HG03520 (cell line): ENCODE measurements around the gene SPEM1.

Experiments
- ATAC-seq: cut with Tn5 transposase; IDR thresholded peaks from one replicate; pipeline ENCODE4 v1.9.1; 2021; ENCODE audit warnings: mild to moderate bottlenecking, moderate library complexity; ENCODE audit not compliant: unreplicated experiment

The SPEM1 gene

DNA sequence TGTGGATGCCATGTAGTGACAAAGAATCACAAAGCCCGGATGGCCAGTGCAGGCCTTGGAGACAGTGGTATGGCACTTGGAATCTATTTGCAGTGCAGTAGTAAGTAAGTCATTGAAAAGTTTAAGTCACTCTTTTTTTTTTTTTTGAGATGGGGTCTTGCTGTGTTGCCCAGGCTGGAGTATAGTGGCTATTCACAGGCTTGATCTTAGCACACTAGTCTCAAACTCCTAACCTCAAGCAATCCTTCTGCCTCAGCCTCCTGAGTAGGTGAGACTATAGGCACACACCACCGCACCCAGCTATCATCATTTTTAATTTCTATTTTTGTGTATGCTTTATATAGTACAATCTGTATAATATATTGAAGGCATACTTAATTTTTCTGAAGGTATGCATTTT is 21.5 kb upstream of the SPEM1 start:
- no peak for ATAC-seq

DNA sequence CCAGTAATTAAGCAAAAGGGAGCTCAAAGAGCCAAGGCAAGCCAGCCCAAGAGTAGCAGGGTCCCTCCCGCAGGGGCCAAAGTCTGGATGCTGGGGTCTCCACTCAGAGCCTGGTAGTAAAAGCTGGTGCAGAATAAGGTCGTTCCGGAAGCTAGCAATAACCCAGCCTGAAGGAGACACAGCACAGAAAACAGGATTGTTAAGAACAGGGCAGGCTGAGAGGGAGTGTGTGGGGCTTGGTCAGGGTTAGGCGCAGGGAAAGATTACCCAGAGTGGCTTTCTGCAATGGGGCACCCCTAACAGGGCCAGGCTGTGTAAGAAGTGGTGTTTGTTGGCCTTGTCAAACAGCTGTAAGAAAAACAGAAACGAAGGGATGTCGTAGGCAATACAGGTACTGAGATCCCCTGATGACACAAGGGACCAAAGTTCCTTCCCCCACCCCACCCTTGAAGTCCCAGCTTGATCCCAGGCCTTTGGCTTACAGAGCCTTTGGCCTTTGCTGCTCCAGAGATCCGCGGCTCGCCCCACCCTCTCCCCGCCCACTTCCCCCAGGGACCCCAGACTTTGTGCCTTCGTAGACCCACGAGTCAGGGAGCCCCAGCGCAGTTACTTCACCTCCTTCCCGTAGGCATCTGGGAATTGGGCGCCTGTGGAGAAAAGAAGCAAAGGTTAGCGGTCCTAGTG is 16.9 kb upstream of the SPEM1 start:
- ATAC-seq = no peak

DNA sequence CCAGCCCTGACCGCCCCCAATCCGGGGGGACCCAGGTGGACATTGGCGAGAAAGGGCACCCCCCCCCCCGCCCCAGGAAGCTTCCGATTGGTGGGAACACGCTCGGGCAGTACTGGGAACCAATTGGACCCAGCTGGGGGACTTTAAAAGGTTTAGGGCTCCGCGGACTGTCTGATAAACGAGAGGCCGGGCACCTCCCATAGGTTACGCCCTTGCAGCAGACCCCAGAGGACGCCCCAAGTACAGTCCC is 16.5 kb upstream of the SPEM1 start:
- no peak for ATAC-seq

DNA sequence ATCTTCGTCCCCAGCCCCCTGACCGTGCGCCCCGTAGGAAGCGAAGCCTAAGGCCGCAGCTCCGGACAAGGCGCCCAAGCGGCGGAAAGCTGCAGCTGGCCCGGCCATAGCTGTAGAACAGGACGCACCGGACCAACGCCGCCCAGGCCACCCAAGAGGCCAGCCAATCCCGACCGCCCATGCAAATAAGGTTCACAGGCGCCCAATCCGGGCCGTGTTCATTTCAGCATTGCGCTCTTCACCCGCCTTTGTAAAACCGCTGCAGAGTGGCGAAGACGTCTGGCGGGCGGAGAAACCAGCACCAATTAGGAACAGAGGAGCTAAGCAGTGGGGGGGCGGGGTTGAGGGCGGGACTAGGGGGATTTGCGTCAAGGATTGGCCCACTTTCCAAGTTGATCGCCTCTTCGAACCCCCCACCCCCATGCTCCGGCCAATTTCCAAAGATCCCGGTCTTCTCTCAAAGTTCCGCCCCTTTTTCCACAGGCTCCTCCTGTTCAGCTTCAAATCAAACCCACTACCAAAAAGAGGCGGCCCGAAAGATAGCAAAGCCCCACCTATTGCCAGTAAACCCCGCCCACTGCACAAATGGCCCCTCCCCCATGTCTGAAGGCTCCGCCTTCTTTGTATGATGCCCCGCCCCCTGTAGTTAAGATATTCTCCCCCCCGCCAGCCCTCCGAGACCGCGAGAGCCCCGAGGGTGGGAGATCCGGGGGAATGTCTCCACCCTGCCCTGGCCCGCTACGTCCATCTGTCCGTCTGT is 16.0 kb upstream of the SPEM1 start, which contains the start of gene TMEM256:
TMEM256 (minus strand) TSS at position 121 of the 760 bp plus-strand sequence; CDS start at position 108, 13 bp downstream.
- ATAC-seq = peak; percentile 87

DNA sequence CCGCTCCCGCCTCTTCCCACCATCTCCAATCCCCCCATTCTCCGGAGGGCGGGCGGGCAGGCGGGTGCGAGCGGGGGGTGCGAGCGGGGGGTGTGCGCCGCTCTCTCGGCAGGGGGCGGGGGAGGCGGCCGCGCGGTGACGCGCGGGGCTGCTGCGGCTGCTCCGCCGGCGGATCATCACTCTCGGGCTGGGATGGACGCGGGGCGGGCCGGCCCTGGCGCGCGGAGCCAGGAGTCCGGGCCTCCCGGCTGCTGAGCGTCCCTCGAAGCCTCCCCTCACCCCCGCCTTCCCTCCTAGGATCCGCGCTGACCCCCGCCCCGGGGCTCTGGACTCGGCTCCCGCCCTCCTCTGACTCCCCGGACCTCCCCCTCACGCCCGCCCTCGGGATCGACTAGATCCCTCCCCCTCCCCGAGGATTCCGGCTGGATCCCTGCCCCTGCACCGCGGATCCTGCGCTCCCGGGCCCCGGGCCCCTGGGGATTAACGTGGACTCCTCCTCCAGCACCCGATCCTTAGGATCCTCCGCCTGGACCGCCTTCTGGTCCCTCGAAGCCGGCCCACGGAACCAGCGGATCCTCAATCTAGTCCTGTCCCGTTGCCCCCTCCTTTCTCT is 15.3 kb upstream of the SPEM1 start:
- no peak for ATAC-seq

DNA sequence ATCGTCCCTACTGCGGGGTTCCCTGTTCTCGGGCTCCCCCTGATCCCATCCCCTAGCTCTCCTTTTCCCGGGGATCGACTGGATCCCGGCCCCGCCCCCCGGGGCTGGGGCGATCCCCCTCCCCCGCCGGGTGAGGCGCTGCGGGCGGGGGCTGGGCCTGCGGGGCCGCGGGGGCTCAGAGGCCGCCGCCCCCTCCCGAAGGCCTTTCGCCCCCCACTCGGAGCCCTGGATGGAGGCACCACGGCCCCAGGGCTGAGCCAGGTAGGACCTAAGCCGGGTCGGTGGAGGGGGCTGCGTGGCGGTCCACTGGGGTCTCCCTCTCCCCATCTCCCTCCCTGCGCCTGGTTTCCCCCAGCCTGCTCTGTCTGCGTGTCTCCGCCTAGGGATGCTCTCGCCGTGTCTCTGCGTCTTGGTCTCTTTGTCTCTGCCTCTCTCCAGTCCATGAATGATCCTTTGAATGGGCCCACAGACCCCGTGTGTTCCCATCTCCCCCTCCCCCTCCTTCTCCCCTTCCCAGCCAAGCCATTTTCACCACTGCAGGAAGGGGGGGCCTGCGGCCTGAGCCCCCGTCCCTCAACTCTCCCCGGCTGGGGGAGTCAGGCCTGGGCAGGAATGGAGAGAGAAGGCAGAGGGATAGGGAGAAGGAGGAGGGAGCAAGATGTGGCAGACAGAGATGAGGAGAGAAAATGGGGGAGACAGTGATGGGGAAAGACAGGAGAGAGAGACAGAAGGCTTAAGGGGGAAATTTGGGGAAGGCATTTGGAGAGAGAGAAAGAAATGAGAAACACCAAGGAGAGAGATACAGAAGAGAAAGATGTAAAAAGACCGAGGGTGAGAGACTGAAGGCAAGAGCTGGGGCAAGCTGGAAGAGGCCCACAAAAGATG is 14.5 kb upstream of the SPEM1 start:
- ATAC-seq = no peak

DNA sequence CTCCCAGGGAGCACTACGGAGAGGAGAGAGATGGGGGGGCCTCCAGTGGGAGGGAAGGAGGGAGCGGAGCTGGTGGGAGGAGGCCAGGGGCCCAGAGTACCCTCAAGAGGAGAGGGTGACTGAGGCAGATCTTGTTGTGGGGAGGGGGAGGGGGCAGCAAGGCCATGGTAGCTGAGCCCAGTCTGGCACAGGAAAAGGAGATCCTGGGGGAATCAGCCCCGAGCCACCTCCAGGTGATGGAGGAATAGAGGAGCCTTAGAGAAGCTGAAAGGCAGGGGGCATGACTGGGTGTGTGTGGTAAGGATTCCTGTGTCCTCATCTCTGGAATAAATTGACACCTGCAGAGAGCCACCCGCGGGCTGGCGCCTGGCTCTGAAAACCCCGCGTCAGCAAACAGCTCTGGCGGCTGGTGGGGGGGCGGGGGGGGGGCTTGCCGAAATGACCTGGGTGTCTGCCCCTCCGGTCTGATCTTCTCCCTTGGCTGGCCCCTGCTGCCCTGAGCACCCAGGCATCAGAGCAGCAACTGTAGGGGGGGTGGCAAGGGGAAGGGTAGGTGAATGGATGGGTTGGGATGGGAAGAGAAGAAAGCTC is 13.8 kb upstream of the SPEM1 start:
- no peak for ATAC-seq

DNA sequence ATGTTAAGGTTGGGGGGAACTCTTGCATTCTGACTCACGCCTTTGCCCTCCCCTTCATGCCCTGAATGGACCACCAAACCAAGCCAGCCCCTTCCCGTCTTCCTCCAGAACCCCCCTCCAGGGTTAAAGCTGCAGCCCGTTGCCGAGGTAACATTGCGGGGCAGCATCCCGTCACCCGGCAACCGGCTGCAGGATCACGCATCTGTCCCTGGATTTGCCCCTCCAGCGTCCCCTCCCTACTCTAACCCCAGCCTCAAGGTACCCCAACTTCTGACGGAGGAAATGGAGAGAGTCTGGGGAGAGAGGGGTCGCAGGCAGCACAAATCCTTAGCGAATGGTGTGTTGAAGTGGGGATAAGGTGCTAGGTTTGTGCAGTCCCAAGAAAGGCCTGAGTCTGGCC is 13.0 kb upstream of the SPEM1 start:
- no peak for ATAC-seq

DNA sequence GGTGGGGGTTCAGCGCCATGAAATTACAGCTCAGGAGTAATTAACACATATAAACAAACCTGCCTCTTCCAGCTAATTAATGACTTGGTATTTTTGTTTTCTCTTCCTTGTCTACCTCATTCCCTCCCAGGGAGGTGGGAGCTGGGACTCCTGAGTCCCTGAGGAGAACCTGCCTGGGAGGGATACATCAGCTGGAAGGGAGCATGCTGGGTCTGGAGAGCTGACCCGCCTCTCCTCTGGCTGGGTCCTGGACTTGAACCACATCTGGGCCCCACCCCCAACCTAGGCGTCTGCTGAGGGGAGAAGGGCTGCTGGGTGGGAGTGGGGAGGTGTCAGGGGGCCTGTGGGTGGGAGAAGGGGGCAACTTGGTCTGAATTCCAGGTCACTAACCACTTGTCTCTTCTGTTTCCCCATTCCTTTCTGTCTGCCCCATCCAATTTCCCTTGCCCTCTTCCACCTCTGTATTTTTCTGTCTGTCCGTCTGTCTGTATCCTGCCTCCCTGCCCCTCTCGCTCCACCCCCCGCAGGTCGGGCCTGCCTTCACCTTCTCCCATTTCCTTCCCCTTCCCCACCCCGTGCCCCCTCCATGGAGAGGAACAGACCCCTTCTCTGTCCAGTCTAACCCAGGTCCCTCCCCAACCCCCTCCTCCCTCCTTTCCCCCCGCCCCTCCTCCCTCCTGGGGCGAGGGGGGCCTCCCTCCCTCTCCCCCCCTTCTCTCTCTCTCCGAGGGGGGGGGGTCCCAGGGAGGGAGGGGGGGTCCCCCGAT is 12.5 kb upstream of the SPEM1 start, which contains the start of gene NLGN2:
NLGN2 (plus strand) TSS at position 361 of the 767 bp plus-strand sequence. CDS start 411 bp downstream, outside the sequence.
- ATAC-seq = no peak

DNA sequence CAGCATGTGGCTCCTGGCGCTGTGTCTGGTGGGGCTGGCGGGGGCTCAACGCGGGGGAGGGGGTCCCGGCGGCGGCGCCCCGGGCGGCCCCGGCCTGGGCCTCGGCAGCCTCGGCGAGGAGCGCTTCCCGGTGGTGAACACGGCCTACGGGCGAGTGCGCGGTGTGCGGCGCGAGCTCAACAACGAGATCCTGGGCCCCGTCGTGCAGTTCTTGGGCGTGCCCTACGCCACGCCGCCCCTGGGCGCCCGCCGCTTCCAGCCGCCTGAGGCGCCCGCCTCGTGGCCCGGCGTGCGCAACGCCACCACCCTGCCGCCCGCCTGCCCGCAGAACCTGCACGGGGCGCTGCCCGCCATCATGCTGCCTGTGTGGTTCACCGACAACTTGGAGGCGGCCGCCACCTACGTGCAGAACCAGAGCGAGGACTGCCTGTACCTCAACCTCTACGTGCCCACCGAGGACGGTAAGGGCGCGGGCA is 11.8 kb upstream of the SPEM1 start:
- ATAC-seq = no peak

DNA sequence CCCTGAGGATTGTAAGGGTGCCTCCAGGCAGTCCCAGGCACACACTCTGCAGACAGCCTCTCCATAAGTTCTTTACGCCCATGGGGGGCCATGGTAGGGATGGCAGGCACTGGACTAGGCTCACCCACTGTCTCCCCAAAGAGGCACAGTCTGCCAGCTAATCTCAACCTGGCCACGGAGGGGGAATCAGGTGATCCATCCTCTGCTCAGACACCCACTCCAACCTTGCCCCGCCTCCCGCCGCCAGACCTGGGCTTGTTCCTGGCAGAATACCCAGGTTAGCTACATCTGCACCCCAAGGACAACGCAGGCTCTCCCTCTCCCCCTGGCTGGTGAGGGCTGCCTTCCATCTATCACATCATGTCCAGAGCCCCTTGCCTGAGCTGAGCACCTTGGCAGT is 11.3 kb upstream of the SPEM1 start:
- no peak for ATAC-seq

DNA sequence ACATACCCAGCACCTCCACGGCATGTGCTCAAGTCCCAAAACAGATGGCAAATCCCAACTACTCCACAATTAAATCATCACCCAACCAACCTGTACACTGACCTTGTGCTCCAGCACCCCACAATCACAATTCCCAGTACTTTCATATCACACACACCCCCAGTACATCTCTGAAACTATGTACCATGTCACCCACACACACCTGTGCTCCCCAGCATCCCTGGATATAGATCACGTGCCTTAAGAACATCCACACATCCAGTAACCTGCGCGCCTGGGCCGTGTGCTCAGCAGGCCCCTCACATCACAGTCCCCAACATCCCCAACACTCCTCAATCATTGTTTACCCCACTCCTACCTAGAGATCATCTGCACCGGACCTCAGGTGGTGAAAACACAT is 10.4 kb upstream of the SPEM1 start:
- no peak for ATAC-seq

DNA sequence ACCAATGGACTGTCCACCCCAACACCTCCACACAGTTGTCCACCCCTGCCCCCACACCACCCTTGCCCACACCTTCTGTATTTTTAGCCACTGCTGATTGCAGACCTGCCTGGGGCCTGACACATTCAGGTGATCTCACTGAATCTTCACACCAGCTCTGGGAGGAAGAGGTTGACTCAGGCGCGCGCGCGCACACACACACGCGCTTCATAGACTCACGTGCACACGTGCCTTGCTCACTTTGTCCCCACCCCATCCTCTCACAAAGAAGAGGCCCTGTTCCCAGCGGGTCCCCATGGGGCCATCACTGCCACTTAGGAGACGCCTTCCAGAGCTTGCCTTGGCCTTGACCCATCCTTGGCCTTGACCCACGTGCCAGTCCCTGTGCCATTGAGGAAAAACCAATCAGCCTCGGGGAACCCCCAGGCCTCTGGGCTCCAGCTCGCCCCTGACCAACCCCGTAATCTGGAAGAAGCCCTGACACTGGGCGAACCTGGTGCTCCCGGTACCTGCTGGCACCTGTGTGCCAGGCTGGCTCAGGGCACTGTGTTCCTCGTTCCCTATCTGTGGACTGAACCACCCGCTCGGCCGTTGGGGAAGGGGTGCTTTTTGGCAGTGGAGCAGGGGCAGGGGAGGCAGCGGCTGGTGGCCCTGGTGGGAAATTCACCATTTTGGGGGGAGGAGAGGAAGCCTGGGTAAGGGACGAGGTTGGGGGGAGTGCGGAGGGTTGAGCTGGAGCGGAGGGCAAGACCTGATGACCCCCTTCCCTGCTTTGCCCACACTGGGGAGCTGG is 9.3 kb upstream of the SPEM1 start:
- no peak for ATAC-seq

DNA sequence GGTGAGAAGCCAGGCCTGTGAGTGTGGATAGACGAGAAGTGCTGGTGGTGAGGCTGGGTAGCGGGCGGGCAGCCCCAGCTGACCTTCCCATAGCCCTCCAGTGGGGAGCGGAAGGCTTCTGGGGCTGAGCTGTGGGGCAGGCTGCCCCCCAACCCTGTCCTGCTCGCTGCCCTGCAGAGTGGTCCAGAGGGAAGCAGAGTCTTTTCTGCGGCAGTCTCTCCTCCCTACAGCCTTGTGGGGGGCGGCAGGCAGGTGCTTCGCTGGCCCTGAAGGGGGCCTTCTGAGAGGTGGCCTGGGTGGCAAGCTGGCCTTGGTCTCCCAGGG is 8.7 kb upstream of the SPEM1 start:
- no peak for ATAC-seq

DNA sequence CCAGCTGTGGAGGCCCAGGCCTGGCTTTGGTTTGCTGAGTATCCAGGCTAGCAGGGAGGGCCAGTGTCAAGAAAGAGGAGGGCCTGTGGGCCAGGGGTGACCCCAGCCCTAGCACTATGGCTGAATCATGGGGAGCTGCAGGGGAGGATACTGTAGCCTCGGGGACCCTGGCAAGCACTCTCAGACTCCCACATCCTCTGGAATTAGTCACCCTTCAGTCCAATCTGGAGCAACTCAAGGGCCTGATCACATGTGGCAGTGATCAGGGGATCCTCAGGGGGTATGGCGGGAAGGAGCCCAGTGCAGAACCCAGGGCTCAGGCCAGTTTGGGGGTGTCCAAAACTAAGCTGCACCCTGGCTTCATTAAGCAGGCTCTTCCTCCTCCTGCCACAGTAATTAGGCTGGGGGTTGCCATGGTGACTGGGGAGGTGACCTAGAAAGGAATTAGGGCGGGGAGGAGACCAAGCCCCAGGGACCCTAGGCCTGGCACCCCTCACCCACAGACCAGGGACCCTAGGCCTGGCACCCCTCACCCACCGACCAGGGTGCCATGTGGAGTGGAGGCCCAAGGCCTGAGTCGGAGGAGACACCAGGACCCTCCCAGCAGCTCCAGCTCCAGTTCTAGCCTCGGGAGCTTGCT is 6.7 kb upstream of the SPEM1 start:
- no peak for ATAC-seq

DNA sequence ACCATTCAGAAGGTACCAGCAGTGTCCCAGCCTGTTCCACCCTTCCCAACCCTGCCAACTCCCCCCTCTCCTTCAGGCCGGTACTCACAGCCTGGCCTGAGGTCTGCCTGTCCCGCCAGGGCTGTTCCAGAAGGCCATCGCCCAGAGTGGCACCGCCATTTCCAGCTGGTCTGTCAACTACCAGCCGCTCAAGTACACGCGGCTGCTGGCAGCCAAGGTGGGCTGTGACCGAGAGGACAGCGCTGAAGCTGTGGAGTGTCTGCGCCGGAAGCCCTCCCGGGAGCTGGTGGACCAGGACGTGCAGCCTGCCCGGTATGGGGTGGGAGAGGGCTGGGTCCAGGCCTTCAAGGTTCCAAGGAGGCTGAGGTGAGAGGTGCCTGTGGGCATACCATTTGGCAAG is 5.3 kb upstream of the SPEM1 start:
- no peak for ATAC-seq

DNA sequence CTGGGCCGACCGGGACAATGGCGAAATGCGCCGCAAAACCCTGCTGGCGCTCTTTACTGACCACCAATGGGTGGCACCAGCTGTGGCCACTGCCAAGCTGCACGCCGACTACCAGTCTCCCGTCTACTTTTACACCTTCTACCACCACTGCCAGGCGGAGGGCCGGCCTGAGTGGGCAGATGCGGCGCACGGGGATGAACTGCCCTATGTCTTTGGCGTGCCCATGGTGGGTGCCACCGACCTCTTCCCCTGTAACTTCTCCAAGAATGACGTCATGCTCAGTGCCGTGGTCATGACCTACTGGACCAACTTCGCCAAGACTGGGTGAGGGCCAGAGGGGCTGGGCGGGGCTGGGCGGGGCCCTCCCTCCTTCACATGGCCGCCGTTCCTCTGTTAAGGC is 4.3 kb upstream of the SPEM1 start:
- no peak for ATAC-seq

DNA sequence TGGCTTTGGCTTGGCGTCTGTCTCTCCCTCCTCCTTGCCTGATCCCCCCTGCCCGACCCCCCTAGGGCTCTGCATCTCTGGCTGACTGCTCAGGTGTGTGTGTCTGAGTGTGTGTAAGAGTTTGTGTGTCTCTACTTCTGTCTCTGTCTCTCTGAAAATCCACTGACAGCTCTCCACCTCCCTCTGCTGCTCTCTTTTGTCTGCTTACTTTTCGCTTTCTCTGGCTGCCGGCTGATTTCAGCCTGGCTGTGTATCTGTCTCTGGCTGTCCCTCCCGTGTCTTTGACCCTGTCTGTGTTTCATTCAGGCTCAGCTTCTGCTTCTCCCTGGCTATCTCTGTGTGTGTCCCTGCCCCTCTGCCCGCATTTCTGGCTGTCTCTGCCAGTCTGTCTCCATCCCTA is 3.8 kb upstream of the SPEM1 start:
- ATAC-seq = no peak
